Measurements from ENCODE around the gene EMID1.

EMID1 gene

DNA sequence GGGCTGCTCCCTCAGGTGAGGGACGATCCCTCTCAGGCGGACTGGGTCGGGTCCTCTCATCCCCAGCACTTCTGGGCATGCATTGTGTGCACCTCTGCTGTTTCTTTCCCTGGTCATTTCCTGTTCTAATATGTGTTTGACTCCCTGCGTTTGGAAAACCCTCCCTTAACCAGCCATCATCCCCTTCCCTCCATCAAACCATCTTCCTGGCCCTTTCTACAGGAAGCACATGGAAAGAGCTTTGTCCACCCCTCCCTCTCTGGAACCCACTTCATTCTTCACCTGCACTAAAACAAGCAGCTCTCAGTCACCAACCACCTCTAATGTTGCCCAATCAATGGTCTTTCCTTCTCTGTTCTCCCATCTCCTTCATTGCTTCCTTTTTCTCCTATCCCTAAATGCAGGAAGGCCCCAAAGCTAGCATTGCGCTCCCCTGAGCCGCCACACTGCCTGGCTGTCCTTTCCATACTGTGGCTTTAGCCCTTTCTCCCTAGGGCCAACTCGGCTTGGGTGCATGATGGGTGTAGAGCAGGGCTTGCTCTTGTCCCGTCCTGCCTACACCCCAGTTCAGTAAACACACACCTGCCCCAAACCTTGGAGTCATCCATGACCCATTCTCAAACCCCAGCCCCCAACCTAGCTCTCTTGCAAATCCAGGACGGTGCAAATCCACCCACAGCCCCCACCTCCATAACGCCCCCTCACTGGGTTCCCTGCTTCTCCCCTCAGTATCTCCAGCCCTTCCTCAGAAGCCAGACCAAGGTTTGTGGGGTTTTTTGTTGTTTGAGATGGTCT is 95.3 kb downstream of the EMID1 start:
- DNase-seq (no peak), ATAC-seq (ENCODE audit: insufficient read depth, low read depth) (peak; percentile 31)

DNA sequence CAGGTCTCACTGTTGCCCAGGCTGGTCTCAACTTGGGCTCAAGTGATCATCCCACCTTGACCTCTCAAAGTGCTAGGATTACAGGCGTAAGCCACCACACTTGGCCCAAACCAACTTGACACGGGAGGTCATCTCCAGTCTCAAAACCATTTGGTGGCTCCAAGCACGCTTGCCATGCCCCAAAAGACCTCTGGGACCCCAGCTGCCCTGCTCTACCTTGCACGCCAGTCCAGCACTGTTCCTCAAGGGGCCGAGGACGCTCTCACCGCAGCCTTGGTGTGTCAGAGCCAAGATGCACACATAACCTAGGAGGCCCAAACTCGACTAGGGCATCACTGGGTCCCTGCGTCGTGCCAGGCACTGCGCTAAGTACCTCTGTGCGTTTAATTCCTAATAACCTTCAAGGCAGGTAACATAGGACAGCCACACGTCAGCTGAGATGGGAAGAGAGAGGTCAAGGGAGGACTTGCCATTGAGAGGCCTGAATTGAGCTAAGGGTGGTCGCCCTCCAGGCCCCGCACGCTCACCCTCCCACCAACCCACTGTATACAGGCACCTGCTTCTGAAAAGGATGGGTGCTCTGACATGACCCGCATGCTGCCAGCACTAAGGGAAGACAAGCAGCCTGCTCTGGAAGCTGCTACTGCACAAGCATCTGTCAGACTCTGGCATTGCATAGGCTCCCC is 96.2 kb downstream of the EMID1 start:
- Histone ChIP-seq H3K79me2 (ENCODE audit: insufficient read depth, low read length) (no peaks in the 10 kb centered on the region), H3K27me3 (ENCODE audit: insufficient read depth, low read length, poor library complexity) (peaks cover 11% of the 10 kb centered on the region), H3K4me1 (ENCODE audit: insufficient read depth, low read length) (peaks cover 10% of the 10 kb centered on the region), H4K20me1 (ENCODE audit: insufficient read depth, low read length) (peaks cover 40% of the 10 kb centered on the region), H2AFZ (ENCODE audit: low read depth, low read length) (no peak overlapping the region), H3K9me3 (ENCODE audit: insufficient read depth, low read length, severe bottlenecking) (no peaks in the 10 kb centered on the region), H3K4me3 (ENCODE audit: low read depth in 1 of 2, low read length in 2 of 2) (no peak overlapping the region), H3K4me2 (ENCODE audit: insufficient read depth, low read length) (no peak overlapping the region), H3K9ac (ENCODE audit: low read depth, low read length) (no peak overlapping the region), H3K27ac (ENCODE audit: low read length) (no peak overlapping the region), H3K36me3 (ENCODE audit: insufficient read depth, low read length) (peaks cover 38% of the 10 kb centered on the region)
- ATAC-seq (ENCODE audit: insufficient read depth, low read depth) = peak; percentile 15; the same call in 2 of the 3 replicates
- no peak for TF ChIP-seq EZH2 (IDR thresholded peaks at IDR 0.05; ENCODE audit: borderline replicate concordance, low read depth, low read length, severe bottlenecking)
- TF ChIP-seq, protein P1, sequence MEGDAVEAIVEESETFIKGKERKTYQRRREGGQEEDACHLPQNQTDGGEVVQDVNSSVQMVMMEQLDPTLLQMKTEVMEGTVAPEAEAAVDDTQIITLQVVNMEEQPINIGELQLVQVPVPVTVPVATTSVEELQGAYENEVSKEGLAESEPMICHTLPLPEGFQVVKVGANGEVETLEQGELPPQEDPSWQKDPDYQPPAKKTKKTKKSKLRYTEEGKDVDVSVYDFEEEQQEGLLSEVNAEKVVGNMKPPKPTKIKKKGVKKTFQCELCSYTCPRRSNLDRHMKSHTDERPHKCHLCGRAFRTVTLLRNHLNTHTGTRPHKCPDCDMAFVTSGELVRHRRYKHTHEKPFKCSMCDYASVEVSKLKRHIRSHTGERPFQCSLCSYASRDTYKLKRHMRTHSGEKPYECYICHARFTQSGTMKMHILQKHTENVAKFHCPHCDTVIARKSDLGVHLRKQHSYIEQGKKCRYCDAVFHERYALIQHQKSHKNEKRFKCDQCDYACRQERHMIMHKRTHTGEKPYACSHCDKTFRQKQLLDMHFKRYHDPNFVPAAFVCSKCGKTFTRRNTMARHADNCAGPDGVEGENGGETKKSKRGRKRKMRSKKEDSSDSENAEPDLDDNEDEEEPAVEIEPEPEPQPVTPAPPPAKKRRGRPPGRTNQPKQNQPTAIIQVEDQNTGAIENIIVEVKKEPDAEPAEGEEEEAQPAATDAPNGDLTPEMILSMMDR (IDR thresholded peaks at IDR 0.05; ENCODE audit: borderline replicate concordance, extremely low read depth, low read length, poor library complexity, severe bottlenecking) = no peak
- DNase-seq = no peak

More for the DNA sequence above, 95.3 kb downstream of the EMID1 start:
- Histone ChIP-seq H3K27me3 (ENCODE audit: insufficient read depth, low read length, poor library complexity) (peaks cover 2% of the 10 kb centered on the region), H3K4me1 (ENCODE audit: insufficient read depth, low read length) (peaks cover 3% of the 10 kb centered on the region), H3K27ac (ENCODE audit: low read length) (no peak overlapping the region), H4K20me1 (ENCODE audit: insufficient read depth, low read length) (peaks cover 48% of the 10 kb centered on the region), H2AFZ (ENCODE audit: low read depth, low read length) (no peak overlapping the region), H3K4me2 (ENCODE audit: insufficient read depth, low read length) (no peak overlapping the region), H3K36me3 (ENCODE audit: insufficient read depth, low read length) (peaks cover 47% of the 10 kb centered on the region), H3K9ac (ENCODE audit: low read depth, low read length) (no peak overlapping the region), H3K4me3 (ENCODE audit: low read depth in 1 of 2, low read length in 2 of 2) (no peak overlapping the region), H3K9me3 (ENCODE audit: insufficient read depth, low read length, severe bottlenecking) (no peaks in the 10 kb centered on the region), H3K79me2 (ENCODE audit: insufficient read depth, low read length) (peaks cover 2% of the 10 kb centered on the region; the same call in 1 of the 2 replicates)
- TF ChIP-seq, protein P1 (IDR thresholded peaks at IDR 0.05; ENCODE audit: borderline replicate concordance, extremely low read depth, low read length, poor library complexity, severe bottlenecking) = no peak
- TF ChIP-seq EZH2 (IDR thresholded peaks at IDR 0.05; ENCODE audit: borderline replicate concordance, low read depth, low read length, severe bottlenecking) = no peak

DNA sequence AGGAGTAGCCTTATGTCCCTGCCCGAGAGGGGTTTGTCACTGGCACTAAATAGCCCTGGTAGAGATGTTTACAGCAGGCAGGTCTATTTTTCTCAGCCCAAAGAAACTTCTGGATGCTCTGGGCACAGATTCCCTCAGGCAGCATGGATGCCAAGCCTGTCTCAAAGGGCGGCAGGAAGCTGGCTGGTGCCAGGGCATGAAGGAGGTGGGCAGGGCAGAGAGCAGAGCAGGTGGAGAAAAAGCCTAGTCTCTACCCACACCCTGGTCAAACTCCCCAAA is 96.6 kb downstream of the EMID1 start:
- no peak for TF ChIP-seq EZH2 (IDR thresholded peaks at IDR 0.05; ENCODE audit: borderline replicate concordance, low read depth, low read length, severe bottlenecking)
- TF ChIP-seq, protein P1 (IDR thresholded peaks at IDR 0.05; ENCODE audit: borderline replicate concordance, extremely low read depth, low read length, poor library complexity, severe bottlenecking) = no peak

More for the DNA sequence above, 96.6 kb downstream of the EMID1 start:
- Histone ChIP-seq H3K9ac (ENCODE audit: low read depth, low read length) (no peak overlapping the region), H2AFZ (ENCODE audit: low read depth, low read length) (no peak overlapping the region), H3K9me3 (ENCODE audit: insufficient read depth, low read length, severe bottlenecking) (no peaks in the 10 kb centered on the region), H3K4me3 (ENCODE audit: low read depth in 1 of 2, low read length in 2 of 2) (no peak overlapping the region), H3K79me2 (ENCODE audit: insufficient read depth, low read length) (no peaks in the 10 kb centered on the region), H3K36me3 (ENCODE audit: insufficient read depth, low read length) (peaks cover 34% of the 10 kb centered on the region), H3K27ac (ENCODE audit: low read length) (no peak overlapping the region), H4K20me1 (ENCODE audit: insufficient read depth, low read length) (peaks cover 36% of the 10 kb centered on the region), H3K4me1 (ENCODE audit: insufficient read depth, low read length) (peaks cover 12% of the 10 kb centered on the region), H3K4me2 (ENCODE audit: insufficient read depth, low read length) (no peak overlapping the region), H3K27me3 (ENCODE audit: insufficient read depth, low read length, poor library complexity) (peaks cover 11% of the 10 kb centered on the region)
- DNase-seq (no peak), ATAC-seq (ENCODE audit: insufficient read depth, low read depth) (no peak)

Measured in DND-41 (cell line).